C4-2B (cell line): ENCODE measurements around the gene GGT5.

Experiments used
- CTCF ChIP-seq: fragments of 450-650 bp; conservative IDR thresholded peaks from 2 replicates; pipeline ENCODE4 v1.5.1; 2017; ENCODE audit warnings: mild to moderate bottlenecking
- ZFX ChIP-seq: fragments of 450-650 bp; IDR thresholded peaks from 2 replicates; pipeline ENCODE4 v1.6.1; 2017

DNA sequence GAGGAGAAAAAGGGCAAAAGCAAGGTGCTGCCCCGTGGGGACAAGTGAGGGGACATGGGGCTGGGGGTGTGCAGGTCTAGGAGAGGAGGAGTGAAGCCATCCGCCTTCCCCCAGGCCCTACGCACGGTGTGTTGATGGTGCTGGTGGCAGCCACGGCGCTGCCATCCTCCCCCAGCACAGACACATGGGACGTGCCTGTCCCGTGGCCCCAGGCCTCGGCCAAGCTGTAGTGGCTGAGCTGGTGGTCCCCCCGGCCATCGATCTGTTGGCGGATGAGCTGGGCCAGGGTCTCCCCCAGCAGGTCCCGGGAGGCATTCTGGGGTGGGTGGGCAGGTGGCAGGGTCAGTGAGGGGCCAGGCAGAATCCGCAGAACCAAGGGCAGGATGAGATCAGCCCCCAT is 18.9 kb downstream of the GGT5 start:
- no peak for TF ChIP-seq CTCF
- no peak for TF ChIP-seq ZFX
